IMR-90 (cell line): ENCODE results near the gene SARS1. TPM values are rescaled to one million over a fixed set of nuclear protein-coding genes. Genes with fewer than 3 reads are reported as not detected.

Experiments
- ATAC-seq: fragments of 200-7000 bp; cut with Tn5 transposase; 2 replicates; pipeline ENCODE4 v1.9.1; 2020; ENCODE audit warnings: low read depth, mild to moderate bottlenecking, moderate library complexity
- BruUV-seq: library from RNA; stranded (reverse); fragments of 400-500 nt; replicated peaks from 2 replicates; lab custom pipeline; 2021; lab: Mats Ljungman, UMichigan
- CTCF ChIA-PET: fragments of 300-600 bp; formaldehyde crosslinking; extraction: SDS; loops from one replicate; lab custom pipeline; 2021; ENCODE audit warnings: antibody characterized with exemption; lab: Yijun Ruan, JAX
- POLR2A ChIA-PET: fragments of 300-600 bp; sonication (Branson Sonifier 250); formaldehyde crosslinking; loops from one replicate; lab custom pipeline; 2022; ENCODE audit warnings: antibody characterized with exemption; ENCODE audit not compliant: unreplicated experiment; lab: Charles Lee
- DNase-seq: peaks from one replicate; pipeline ENCODE4 v3.0.0; 2013
- H2AFZ ChIP-seq: replicated peaks from 2 replicates; pipeline ENCODE3; 2013; ENCODE audit warnings: low read length, mild to moderate bottlenecking; ENCODE audit not compliant: poor library complexity
- H2AK5ac ChIP-seq: 2 replicates; pipeline ENCODE4 v1.6.1; 2013; ENCODE audit warnings: low read depth, low read length, inconsistent platforms
- H2AK9ac ChIP-seq: replicated peaks from 2 replicates; pipeline ENCODE3; 2013; ENCODE audit warnings: mild to moderate bottlenecking, low read depth, low read length, moderate library complexity; ENCODE audit not compliant: poor library complexity
- H2BK120ac ChIP-seq: 2 replicates; pipeline ENCODE4 v1.6.1; 2013; ENCODE audit warnings: low read depth, low read length, inconsistent platforms
- H2BK15ac ChIP-seq: 3 replicates; pipeline ENCODE4 v1.6.1; 2013; ENCODE audit warnings: low read depth, low read length, inconsistent platforms
- H2BK20ac ChIP-seq: 2 replicates; pipeline ENCODE4 v1.6.1; 2013; ENCODE audit warnings: low read depth, mild to moderate bottlenecking, inconsistent platforms, low read length, moderate library complexity
- H2BK5ac ChIP-seq: 2 replicates; pipeline ENCODE4 v1.6.1; 2013; ENCODE audit warnings: mild to moderate bottlenecking, low read depth, low read length, inconsistent platforms; ENCODE audit not compliant: poor library complexity, severe bottlenecking
- H3K14ac ChIP-seq: replicated peaks from 2 replicates; pipeline ENCODE4 v1.6.1; 2013; ENCODE audit warnings: low read depth, low read length, inconsistent platforms
- H3K18ac ChIP-seq: 2 replicates; pipeline ENCODE4 v1.6.1; 2013; ENCODE audit warnings: low read depth, low read length, control low read depth
- H3K23ac ChIP-seq: 2 replicates; pipeline ENCODE4 v1.6.1; 2013; ENCODE audit warnings: low read depth, low read length, inconsistent platforms
- H3K27ac ChIP-seq: 2 replicates; pipeline ENCODE4 v1.5.1; 2013; ENCODE audit warnings: mild to moderate bottlenecking, control low read depth, low read length; ENCODE audit not compliant: insufficient read depth
- H3K27me3 ChIP-seq: 2 replicates; pipeline ENCODE4 v1.6.1; 2013; ENCODE audit warnings: low read length; ENCODE audit not compliant: control insufficient read depth, insufficient read depth
- H3K36me3 ChIP-seq: 2 replicates; pipeline ENCODE4 v1.6.1; 2013; ENCODE audit warnings: low read length, mixed read lengths; ENCODE audit not compliant: control insufficient read depth, insufficient read depth
- H3K4ac ChIP-seq: 2 replicates; pipeline ENCODE4 v1.6.1; 2013; ENCODE audit warnings: low read depth, low read length, inconsistent platforms
- H3K4me1 ChIP-seq: 2 replicates; pipeline ENCODE4 v1.6.1; 2013; ENCODE audit warnings: low read length, mixed read lengths; ENCODE audit not compliant: control insufficient read depth, insufficient read depth
- H3K4me2 ChIP-seq: 2 replicates; pipeline ENCODE4 v1.6.1; 2013; ENCODE audit warnings: low read depth, mild to moderate bottlenecking, control low read depth, low read length, moderate library complexity
- H3K4me3 ChIP-seq: 2 replicates; pipeline ENCODE4 v1.5.1; 2013; ENCODE audit warnings: low read depth, mild to moderate bottlenecking, control low read depth, low read length, moderate library complexity; ENCODE audit not compliant: insufficient read depth
- H3K56ac ChIP-seq: 2 replicates; pipeline ENCODE4 v1.6.1; 2013; ENCODE audit warnings: low read length, inconsistent platforms; ENCODE audit not compliant: insufficient read depth; ENCODE audit errors: extremely low read depth
- H3K79me1 ChIP-seq, 2 experiments: 2 replicates each; pipeline ENCODE4 v1.6.1; 2013; ENCODE audit warnings: low read length in 2 of 2, inconsistent platforms in 1 of 2, low read depth in 1 of 2
- H3K9ac ChIP-seq: 2 replicates; pipeline ENCODE4 v1.6.1; 2013; ENCODE audit warnings: low read depth, low read length, control low read depth
- H3K9me1 ChIP-seq: 2 replicates; pipeline ENCODE4 v1.6.1; 2013; ENCODE audit warnings: low read length, inconsistent platforms; ENCODE audit not compliant: insufficient read depth
- H3K9me3 ChIP-seq: 2 replicates; pipeline ENCODE4 v1.6.1; 2013; ENCODE audit warnings: low read length; ENCODE audit not compliant: control insufficient read depth, insufficient read depth
- H4K20me1 ChIP-seq: 2 replicates; pipeline ENCODE4 v1.6.1; 2013; ENCODE audit warnings: low read length, inconsistent platforms; ENCODE audit not compliant: insufficient read depth
- H4K5ac ChIP-seq: 2 replicates; pipeline ENCODE4 v1.6.1; 2013; ENCODE audit warnings: mild to moderate bottlenecking, low read depth, low read length, control low read depth
- H4K8ac ChIP-seq, 2 experiments: 2 replicates each; pipeline ENCODE4 v1.6.1; 2013; ENCODE audit warnings: low read depth in 2 of 2, low read length in 2 of 2, control low read depth in 1 of 2, inconsistent platforms in 1 of 2
- H4K91ac ChIP-seq: 2 replicates; pipeline ENCODE4 v1.6.1; 2013; ENCODE audit warnings: low read depth, low read length, inconsistent platforms; ENCODE audit not compliant: insufficient read depth
- BHLHE40 ChIP-seq: fragments of 150-350 bp; IDR thresholded peaks from 2 replicates; pipeline ENCODE4 v1.6.1; 2016; ENCODE audit warnings: mild to moderate bottlenecking, low read depth, low read length
- CEBPB ChIP-seq: IDR thresholded peaks from 2 replicates; pipeline ENCODE4 v1.6.1; 2012; ENCODE audit warnings: low read depth, low read length, improper control_type of control experiment
- CHD1 ChIP-seq: IDR thresholded peaks from 2 replicates; pipeline ENCODE4 v1.6.1; 2012; ENCODE audit warnings: low read depth, low read length, improper control_type of control experiment
- FOS ChIP-seq: fragments of 150-350 bp; IDR thresholded peaks from 2 replicates; pipeline ENCODE4 v1.6.1; 2016; ENCODE audit warnings: low read depth, low read length
- MAFK ChIP-seq: IDR thresholded peaks from 2 replicates; pipeline ENCODE4 v1.6.1; 2012; ENCODE audit warnings: low read depth, low read length, improper control_type of control experiment
- MAZ ChIP-seq: IDR thresholded peaks from 2 replicates; pipeline ENCODE4 v1.6.1; 2012; ENCODE audit warnings: low read depth, mild to moderate bottlenecking, low read length, improper control_type of control experiment, moderate library complexity, borderline replicate concordance
- NFE2L2 ChIP-seq: fragments of 150-350 bp; IDR thresholded peaks from 2 replicates; pipeline ENCODE4 v1.6.1; 2016; ENCODE audit warnings: low read depth, mild to moderate bottlenecking, low read length
- POLR2A ChIP-seq: IDR thresholded peaks from 2 replicates; pipeline ENCODE4 v1.6.1; 2012; ENCODE audit warnings: mild to moderate bottlenecking, low read depth, low read length
- SMC3 ChIP-seq: fragments of 150-350 bp; IDR thresholded peaks from 2 replicates; pipeline ENCODE4 v1.6.1; 2016; ENCODE audit warnings: low read depth, mild to moderate bottlenecking, antibody characterized with exemption, low read length, moderate library complexity
- WGBS, 2 experiments: methylation state at CpG; one replicate each; pipeline versions ENCODE4 v1.1.5 to v1.1.7; 2013; ENCODE audit warnings: missing lambda C conversion rate in 2 of 2; ENCODE audit not compliant: insufficient read length in 1 of 2; ENCODE audit errors: extremely low coverage in 2 of 2; 5-methylcytosine and 5-hydroxymethylcytosine counted together
- dilution Hi-C: fragments of 300-500 bp; cut with HindIII; formaldehyde crosslinking; loops from one replicate; pipeline ENCODE4 v1.14.3; 2018; ENCODE audit warnings: low sequenced_read_pairs; ENCODE audit not compliant: unreplicated experiment
- in situ Hi-C: fragments of 300-500 bp; cut with MboI; formaldehyde crosslinking; loops from 3 replicates; pipeline ENCODE4 v1.14.3; 2019; ENCODE audit warnings: low sequenced_read_pairs, inconsistent platforms, mixed read lengths
- intact Hi-C: fragments of 100-400 bp; cut with micrococcal nuclease; formaldehyde crosslinking; loops from 2 replicates; pipeline ENCODE4 v1.10.0; 2022
- polyA plus RNA-seq, 3 experiments: library from polyadenylated mRNA; depleted of rRNA; stranded (reverse); fragments of >200 nt; gene quantifications; 2 replicates each; pipeline ENCODE4 v1.2.3, GENCODE V29; 2012; ENCODE audit warnings: low replicate concordance in 1 of 3
- total RNA-seq: library from RNA; depleted of rRNA; stranded (reverse); fragments of >200 nt; gene quantifications from 2 replicates; pipeline ENCODE4 v1.2.3, GENCODE V29; 2012
- TF ChIP-seq, protein P1 (sequence below): fragments of 150-350 bp; IDR thresholded peaks from 2 replicates; pipeline ENCODE4 v1.6.1; 2017; ENCODE audit warnings: mild to moderate bottlenecking, antibody characterized with exemption, low read length, low read depth
- TF ChIP-seq, protein P2 (sequence below): fragments of 150-350 bp; IDR thresholded peaks from 2 replicates; pipeline ENCODE4 v1.6.1; 2016; ENCODE audit warnings: low read depth, mild to moderate bottlenecking, low read length, moderate library complexity, borderline replicate concordance

SARS1 gene
- total and polyA plus RNA-seq, 2 of the 4 experiments (the other 2 are of a cell fraction) = 231 to 348 TPM

DNA sequence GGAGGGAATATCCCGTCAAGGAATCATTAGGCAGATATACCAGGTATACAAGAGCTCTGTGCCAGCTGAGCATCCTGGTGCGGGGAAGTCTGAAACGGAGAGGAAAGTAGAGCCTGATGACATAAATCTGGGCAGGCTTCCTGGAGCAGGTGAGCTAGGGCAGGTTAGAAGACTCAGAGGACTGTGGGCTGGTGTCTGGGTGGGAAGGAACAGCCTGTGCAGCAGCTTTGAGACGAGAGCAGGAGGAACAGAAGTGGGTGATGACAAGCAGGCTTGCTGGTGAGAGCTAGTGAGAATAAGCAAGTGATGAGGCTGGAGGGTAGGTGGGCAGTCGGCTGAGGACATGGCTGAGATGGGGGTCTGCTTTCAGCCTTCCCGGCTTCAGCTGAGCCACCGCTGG is 42.4 kb downstream of the SARS1 start:
- Histone ChIP-seq H3K4me1 (peaks cover 14% of the 10 kb centered on the region), H2AK5ac (no peak overlapping the region), H3K4ac (no peak overlapping the region), H2BK20ac (no peak overlapping the region), H3K18ac (no peak overlapping the region), H3K4me2 (no peak overlapping the region), H2BK120ac (no peak overlapping the region), H3K14ac (no peak overlapping the region), H2BK5ac (no peak overlapping the region), H3K9me3 (no peaks in the 10 kb centered on the region), H3K4me3 (no peak overlapping the region), H3K9ac (no peak overlapping the region), H2AK9ac (peak overlapping the region; percentile 82), H4K5ac (no peak overlapping the region), H4K8ac (no peak overlapping the region), H3K27me3 (no peaks in the 10 kb centered on the region), H4K20me1 (no peaks in the 10 kb centered on the region), H3K79me1 (0 out of 4 replicates have a peak, but pooled peaks cover 0 to 8% of the 10 kb centered on the region in 2 experiments), H3K27ac (no peak overlapping the region), H3K23ac (no peak overlapping the region), H3K36me3 (no peaks in the 10 kb centered on the region), H3K9me1 (no peaks in the 10 kb centered on the region; the same call in 1 of the 2 replicates), H2BK15ac (no peak overlapping the region), H2AFZ (no peak overlapping the region), H3K56ac (no peak overlapping the region), H4K91ac (no peak overlapping the region)
- in situ Hi-C loops = no loop called here
- ChIA-PET POLR2A (no interaction called here), CTCF (no interaction called here)
- DNase-seq (no peak), ATAC-seq (no peak)
- no TSS peak for BruUV-seq
- intact Hi-C loops = no loop called here
- TF ChIP-seq FOS (no peak), NFE2L2 (no peak), MAFK (no peak), BHLHE40 (no peak), POLR2A (no peak), SMC3 (no peak), CHD1 (no peak), MAZ (no peak), CEBPB (no peak)
- TF ChIP-seq, protein P1, sequence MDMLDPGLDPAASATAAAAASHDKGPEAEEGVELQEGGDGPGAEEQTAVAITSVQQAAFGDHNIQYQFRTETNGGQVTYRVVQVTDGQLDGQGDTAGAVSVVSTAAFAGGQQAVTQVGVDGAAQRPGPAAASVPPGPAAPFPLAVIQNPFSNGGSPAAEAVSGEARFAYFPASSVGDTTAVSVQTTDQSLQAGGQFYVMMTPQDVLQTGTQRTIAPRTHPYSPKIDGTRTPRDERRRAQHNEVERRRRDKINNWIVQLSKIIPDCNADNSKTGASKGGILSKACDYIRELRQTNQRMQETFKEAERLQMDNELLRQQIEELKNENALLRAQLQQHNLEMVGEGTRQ = no peak
- TF ChIP-seq, protein P2, sequence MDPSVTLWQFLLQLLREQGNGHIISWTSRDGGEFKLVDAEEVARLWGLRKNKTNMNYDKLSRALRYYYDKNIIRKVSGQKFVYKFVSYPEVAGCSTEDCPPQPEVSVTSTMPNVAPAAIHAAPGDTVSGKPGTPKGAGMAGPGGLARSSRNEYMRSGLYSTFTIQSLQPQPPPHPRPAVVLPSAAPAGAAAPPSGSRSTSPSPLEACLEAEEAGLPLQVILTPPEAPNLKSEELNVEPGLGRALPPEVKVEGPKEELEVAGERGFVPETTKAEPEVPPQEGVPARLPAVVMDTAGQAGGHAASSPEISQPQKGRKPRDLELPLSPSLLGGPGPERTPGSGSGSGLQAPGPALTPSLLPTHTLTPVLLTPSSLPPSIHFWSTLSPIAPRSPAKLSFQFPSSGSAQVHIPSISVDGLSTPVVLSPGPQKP = no peak
- dilution Hi-C loops = no loop called here
- WGBS, 2 experiments = 78% methylated on average over 3 of the region's 7 CpGs; no CpG with 5 or more reads in 1 of the 2 experiments
